ENCODE results near the gene STYXL1. TPM values are rescaled to one million over a fixed set of nuclear protein-coding genes. Genes with fewer than 3 reads are reported as not detected.

The STYXL1 gene
- total RNA-seq, 1 donor from 2014 or later, result 71.7 TPM

DNA sequence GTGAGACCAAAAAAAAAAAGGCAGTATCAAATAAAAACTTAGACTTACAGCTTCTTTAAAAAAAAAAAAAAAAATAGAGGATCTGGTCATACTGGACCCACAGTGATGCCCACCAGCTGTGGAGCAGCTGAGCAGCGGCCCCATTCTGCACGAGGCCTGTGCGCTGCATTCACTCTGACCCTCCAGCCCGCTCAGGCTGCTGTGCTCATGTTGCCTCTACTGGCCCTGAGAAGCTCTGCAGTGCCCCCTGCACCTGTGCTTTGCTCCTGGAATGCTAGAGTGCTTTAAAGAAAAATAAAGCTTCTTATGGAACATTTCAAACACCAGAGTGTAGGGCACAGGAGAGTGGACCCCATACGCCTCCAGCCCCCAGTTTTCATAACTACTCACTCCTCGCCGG is 86.6 kb downstream of the STYXL1 start:
- TF ChIP-seq, protein P1, sequence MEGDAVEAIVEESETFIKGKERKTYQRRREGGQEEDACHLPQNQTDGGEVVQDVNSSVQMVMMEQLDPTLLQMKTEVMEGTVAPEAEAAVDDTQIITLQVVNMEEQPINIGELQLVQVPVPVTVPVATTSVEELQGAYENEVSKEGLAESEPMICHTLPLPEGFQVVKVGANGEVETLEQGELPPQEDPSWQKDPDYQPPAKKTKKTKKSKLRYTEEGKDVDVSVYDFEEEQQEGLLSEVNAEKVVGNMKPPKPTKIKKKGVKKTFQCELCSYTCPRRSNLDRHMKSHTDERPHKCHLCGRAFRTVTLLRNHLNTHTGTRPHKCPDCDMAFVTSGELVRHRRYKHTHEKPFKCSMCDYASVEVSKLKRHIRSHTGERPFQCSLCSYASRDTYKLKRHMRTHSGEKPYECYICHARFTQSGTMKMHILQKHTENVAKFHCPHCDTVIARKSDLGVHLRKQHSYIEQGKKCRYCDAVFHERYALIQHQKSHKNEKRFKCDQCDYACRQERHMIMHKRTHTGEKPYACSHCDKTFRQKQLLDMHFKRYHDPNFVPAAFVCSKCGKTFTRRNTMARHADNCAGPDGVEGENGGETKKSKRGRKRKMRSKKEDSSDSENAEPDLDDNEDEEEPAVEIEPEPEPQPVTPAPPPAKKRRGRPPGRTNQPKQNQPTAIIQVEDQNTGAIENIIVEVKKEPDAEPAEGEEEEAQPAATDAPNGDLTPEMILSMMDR (IDR thresholded peaks at IDR 0.05; ENCODE audit: insufficient read depth, low read length, poor library complexity, severe bottlenecking), result peak; percentile 25
- DNase-seq (ENCODE audit: low read depth), result no peak
- Histone ChIP-seq H3K4me3 (ENCODE audit: low read depth, low read length) (no peak overlapping the region), H3K27me3 (ENCODE audit: control insufficient read depth, insufficient read depth, low read length) (no peaks in the 10 kb centered on the region), H3K36me3 (ENCODE audit: control insufficient read depth, insufficient read depth, low read length) (peaks cover 1% of the 10 kb centered on the region)

DNA sequence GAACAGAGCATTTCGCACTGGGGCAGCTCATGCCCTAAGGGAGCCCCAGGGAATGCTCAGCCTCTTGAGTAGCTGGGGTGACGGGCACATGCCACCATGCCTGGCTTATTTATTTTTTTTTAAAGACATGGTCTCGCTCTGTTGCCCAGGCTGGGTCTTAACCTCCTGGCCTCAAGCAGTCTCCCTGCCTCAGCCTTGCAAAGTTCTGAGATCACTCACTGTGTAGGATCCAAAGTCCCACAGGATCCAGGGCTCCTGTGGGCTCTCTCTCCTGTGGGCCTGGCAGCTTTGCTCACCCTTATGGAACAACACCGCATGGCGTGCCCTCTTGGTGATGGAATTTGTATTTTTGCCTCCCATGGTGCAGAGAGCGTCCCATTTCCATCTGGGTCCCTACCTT is 87.4 kb downstream of the STYXL1 start:
- Histone ChIP-seq H3K36me3 (ENCODE audit: control insufficient read depth, insufficient read depth, low read length) (peaks cover 1% of the 10 kb centered on the region), H3K4me3 (ENCODE audit: low read depth, low read length) (no peak overlapping the region), H3K27me3 (ENCODE audit: control insufficient read depth, insufficient read depth, low read length) (no peaks in the 10 kb centered on the region)
- TF ChIP-seq, protein P1 (IDR thresholded peaks at IDR 0.05; ENCODE audit: insufficient read depth, low read length, poor library complexity, severe bottlenecking), result no peak
- DNase-seq (ENCODE audit: low read depth), result no peak

DNA sequence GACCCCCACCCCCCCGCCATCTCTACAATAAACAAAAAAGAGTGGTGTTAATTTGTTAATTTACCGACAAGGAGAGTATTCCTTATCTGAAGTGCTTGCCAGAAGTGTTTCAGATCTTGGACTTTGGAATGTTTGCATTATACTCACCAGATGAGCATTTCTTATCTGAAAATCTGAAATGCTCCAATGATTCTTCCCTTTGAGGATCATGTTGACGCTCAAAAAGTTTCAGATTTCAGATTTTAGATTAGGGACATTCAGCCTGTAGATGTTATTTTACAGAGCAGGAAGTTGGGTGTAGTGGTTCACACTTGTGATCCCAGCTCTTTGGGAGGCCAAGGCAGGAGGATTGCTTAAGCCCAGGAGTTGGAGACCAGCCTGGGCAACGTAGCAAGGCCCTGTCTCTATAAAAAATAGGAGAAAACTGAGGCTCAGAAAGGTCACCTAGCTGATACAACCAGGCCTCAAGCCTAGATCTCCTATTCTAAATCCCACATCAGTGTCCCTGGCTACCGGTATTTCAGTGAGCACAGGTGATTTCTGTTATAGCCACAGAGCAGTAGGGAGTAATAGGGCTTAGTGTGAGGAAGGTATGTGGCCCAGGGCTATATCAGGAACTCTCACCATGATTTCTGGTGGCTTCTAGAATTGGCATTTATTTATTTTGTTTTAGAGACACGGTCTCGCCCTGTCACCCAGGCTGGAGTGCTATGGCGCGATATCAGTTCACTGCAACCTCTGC is 88.8 kb downstream of the STYXL1 start:
- Histone ChIP-seq H3K27me3 (ENCODE audit: control insufficient read depth, insufficient read depth, low read length) (no peaks in the 10 kb centered on the region), H3K36me3 (ENCODE audit: control insufficient read depth, insufficient read depth, low read length) (peaks cover 1% of the 10 kb centered on the region), H3K4me3 (ENCODE audit: low read depth, low read length) (no peak overlapping the region)
- DNase-seq (ENCODE audit: low read depth), result no peak
- TF ChIP-seq, protein P1 (IDR thresholded peaks at IDR 0.05; ENCODE audit: insufficient read depth, low read length, poor library complexity, severe bottlenecking), result no peak

DNA sequence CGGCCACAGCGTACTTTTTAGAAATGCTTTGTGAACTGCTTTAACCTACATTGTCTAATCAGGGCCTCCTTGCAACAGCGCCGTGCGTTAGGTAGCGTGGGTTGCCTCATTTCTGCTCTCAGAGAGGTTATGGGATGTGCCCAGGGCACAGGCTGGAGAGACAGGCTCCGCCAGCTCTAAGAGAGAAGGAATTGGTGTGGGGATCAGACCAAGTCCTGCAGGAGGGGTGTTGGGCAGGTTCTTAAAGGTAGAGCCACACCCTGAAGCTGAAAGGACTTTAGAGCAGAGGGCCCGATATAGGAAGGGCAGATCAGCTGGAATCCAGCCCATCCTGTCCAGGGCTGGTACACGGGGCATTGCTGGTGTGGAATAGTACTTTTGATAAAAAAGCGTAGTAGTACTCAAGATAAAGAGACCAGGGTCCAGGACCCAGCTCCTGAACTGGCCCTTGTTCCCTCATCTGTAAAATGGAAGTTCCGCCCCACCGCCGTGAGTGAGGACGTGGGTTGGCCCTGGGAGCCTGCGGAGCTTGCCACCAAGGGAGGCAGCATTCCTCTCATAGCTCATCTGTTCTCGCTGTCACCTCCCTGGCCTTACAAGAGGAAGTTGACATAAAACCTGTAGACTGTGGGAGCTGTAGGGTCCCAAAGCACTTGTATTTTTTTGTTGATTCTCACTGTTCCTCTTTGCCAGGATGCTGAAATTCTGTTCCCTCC is 90.6 kb downstream of the STYXL1 start:
- no peaks in the 10 kb centered on the region for H3K36me3 ChIP-seq (ENCODE audit: control insufficient read depth, insufficient read depth, low read length)
- no peak for DNase-seq (ENCODE audit: low read depth)
- H3K4me3 ChIP-seq (ENCODE audit: low read depth, low read length), result no peak overlapping the region
- H3K27me3 ChIP-seq (ENCODE audit: control insufficient read depth, insufficient read depth, low read length), result no peaks in the 10 kb centered on the region
- TF ChIP-seq, protein P1 (IDR thresholded peaks at IDR 0.05; ENCODE audit: insufficient read depth, low read length, poor library complexity, severe bottlenecking), result no peak

DNA sequence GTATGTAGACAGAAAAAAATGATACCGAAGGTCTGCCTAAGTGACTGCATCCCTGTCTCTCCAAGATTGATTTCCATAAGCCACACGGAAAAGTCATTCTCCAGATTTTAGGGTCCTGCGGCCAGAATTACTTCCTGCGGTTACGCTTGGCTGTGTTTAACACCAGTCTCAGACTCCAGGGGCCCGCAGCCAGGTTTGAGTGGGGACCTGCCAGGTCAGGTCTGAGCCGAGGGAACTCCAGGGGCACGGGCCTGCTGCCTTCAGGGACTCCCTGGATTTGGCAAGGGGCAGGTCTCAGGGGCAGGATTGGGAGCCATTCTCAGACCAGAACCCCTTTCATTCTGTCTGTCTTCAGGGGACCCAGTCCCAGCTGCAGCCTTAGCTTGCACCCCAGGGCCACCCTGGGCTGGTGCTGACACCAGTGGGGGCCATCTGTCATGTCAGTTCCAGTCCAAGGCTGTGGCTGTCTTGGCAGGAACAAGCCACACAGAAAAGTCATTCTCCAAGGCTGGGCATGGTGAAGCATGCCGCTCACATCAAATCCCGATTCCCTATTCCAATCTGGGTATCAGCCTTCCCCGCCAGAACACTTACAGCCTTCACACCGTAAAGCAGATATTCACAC is 92.4 kb downstream of the STYXL1 start:
- no peak overlapping the region for H3K4me3 ChIP-seq (ENCODE audit: low read depth, low read length)
- H3K36me3 ChIP-seq (ENCODE audit: control insufficient read depth, insufficient read depth, low read length), result no peaks in the 10 kb centered on the region
- H3K27me3 ChIP-seq (ENCODE audit: control insufficient read depth, insufficient read depth, low read length), result no peaks in the 10 kb centered on the region
- TF ChIP-seq, protein P1 (IDR thresholded peaks at IDR 0.05; ENCODE audit: insufficient read depth, low read length, poor library complexity, severe bottlenecking), result no peak
- no peak for DNase-seq (ENCODE audit: low read depth)

All from kidney epithelial cell (primary cell).